Measurements from ENCODE around the gene TMEM212. TPM values are rescaled to one million over a fixed set of nuclear protein-coding genes. Genes with fewer than 3 reads are reported as not detected.

The TMEM212 gene
- total RNA-seq, 1 experiment from 2014 or later: not detected

- Histone ChIP-seq H2BK5ac (ENCODE audit: insufficient read length, low read length) (no peak overlapping the region), H3K9me3 (ENCODE audit: control insufficient read depth, low read depth, low read length) (peaks cover 7% of the 10 kb centered on the region), H4K20me1 (ENCODE audit: control insufficient read depth, insufficient read depth, insufficient read length) (no peaks in the 10 kb centered on the region), H3K4me1 (ENCODE audit: insufficient read depth, low read length) (no peaks in the 10 kb centered on the region), H3K23ac (ENCODE audit: insufficient read length, low read depth, low read length) (no peak overlapping the region), H3K14ac (ENCODE audit: insufficient read depth, low read length) (no peak overlapping the region), H3K4me2 (ENCODE audit: insufficient read depth, insufficient read length, low read length) (no peak overlapping the region), H2BK12ac (ENCODE audit: insufficient read length, low read depth, low read length) (no peak overlapping the region), H3K18ac (ENCODE audit: insufficient read length, low read depth, low read length) (no peak overlapping the region), H3T11ph (ENCODE audit: low read length) (no peak overlapping the region), H3K79me1 (ENCODE audit: insufficient read depth, low read depth, low read length, poor library complexity, severe bottlenecking) (no peaks in the 10 kb centered on the region), H3K23me2 (ENCODE audit: insufficient read length, low read depth, low read length, poor library complexity, severe bottlenecking) (no peaks in the 10 kb centered on the region), H2BK15ac (ENCODE audit: low read depth, low read length) (no peak overlapping the region), H4K5ac (ENCODE audit: insufficient read length, low read depth, low read length) (no peak overlapping the region), H4K91ac (ENCODE audit: insufficient read length, low read depth, low read length) (no peak overlapping the region), H2BK20ac (ENCODE audit: low read depth, low read length, poor library complexity, severe bottlenecking) (no peak overlapping the region), H3K27me3 (ENCODE audit: insufficient read depth, low read length) (no peaks in the 10 kb centered on the region), H2BK120ac (ENCODE audit: low read depth, low read length, poor library complexity, severe bottlenecking) (no peak overlapping the region), H2AFZ (ENCODE audit: low read length) (no peak overlapping the region), H3K27ac (ENCODE audit: insufficient read length, low read depth, low read length) (no peak overlapping the region), H3K4ac (ENCODE audit: low read depth, low read length) (no peak overlapping the region), H3K79me2 (ENCODE audit: insufficient read depth, low read length) (no peaks in the 10 kb centered on the region), H3K9ac (ENCODE audit: extremely low read depth, insufficient read length, low read length) (no peak overlapping the region), H3K56ac (ENCODE audit: insufficient read length, low read depth, low read length) (no peak overlapping the region), H4K8ac (replicated peaks; ENCODE audit: insufficient read length, low read depth, low read length) (no peak overlapping the region), H2AK5ac (ENCODE audit: insufficient read length, low read length) (no peak overlapping the region)
- no peak for DNase-seq
- Mint-ChIP-seq H3K36me3 (ENCODE audit: insufficient read depth in 1 of 3, low read depth in 3 of 3) (peaks cover 11 to 26% (median 23%) of the 10 kb centered on the region in 3 experiments), H3K27ac (no peak overlapping the region), H3K4me3 (no peak overlapping the region), H3K9me3 (peaks cover 26 to 30% of the 10 kb centered on the region in 2 experiments), H3K4me1 (peaks cover 5 to 12% of the 10 kb centered on the region in 2 experiments; a peak in 2 of 4 replicates), H3K27me3 (ENCODE audit: low read depth) (peaks cover 3% of the 10 kb centered on the region)
- no CpG with 5 or more reads among the region's 6 CpGs for WGBS (ENCODE audit: extremely low coverage, insufficient read length, low lambda C conversion rate)
- TF ChIP-seq, protein P1, sequence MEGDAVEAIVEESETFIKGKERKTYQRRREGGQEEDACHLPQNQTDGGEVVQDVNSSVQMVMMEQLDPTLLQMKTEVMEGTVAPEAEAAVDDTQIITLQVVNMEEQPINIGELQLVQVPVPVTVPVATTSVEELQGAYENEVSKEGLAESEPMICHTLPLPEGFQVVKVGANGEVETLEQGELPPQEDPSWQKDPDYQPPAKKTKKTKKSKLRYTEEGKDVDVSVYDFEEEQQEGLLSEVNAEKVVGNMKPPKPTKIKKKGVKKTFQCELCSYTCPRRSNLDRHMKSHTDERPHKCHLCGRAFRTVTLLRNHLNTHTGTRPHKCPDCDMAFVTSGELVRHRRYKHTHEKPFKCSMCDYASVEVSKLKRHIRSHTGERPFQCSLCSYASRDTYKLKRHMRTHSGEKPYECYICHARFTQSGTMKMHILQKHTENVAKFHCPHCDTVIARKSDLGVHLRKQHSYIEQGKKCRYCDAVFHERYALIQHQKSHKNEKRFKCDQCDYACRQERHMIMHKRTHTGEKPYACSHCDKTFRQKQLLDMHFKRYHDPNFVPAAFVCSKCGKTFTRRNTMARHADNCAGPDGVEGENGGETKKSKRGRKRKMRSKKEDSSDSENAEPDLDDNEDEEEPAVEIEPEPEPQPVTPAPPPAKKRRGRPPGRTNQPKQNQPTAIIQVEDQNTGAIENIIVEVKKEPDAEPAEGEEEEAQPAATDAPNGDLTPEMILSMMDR (conservative IDR thresholded peaks at IDR 0.05): no peak
Measured at GRCh38 chr3:171850320-171850959, 7.3 kb downstream of the TMEM212 start.

All from H9 (cell line).